ENCODE results near the gene RXFP2. TPM values are rescaled to one million over a fixed set of nuclear protein-coding genes. Genes with fewer than 3 reads are reported as not detected.

RXFP2 gene, protein sequence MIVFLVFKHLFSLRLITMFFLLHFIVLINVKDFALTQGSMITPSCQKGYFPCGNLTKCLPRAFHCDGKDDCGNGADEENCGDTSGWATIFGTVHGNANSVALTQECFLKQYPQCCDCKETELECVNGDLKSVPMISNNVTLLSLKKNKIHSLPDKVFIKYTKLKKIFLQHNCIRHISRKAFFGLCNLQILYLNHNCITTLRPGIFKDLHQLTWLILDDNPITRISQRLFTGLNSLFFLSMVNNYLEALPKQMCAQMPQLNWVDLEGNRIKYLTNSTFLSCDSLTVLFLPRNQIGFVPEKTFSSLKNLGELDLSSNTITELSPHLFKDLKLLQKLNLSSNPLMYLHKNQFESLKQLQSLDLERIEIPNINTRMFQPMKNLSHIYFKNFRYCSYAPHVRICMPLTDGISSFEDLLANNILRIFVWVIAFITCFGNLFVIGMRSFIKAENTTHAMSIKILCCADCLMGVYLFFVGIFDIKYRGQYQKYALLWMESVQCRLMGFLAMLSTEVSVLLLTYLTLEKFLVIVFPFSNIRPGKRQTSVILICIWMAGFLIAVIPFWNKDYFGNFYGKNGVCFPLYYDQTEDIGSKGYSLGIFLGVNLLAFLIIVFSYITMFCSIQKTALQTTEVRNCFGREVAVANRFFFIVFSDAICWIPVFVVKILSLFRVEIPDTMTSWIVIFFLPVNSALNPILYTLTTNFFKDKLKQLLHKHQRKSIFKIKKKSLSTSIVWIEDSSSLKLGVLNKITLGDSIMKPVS
- total RNA-seq (2014; rRNA removed; shearing (Covaris generic)), result 0.06 and 0.12 TPM in 2 replicates
- polyA plus RNA-seq (2014; cell fraction: nucleus; rRNA removed), result 0.02 TPM in 1 of 2 replicates, not detected in the other

DNA sequence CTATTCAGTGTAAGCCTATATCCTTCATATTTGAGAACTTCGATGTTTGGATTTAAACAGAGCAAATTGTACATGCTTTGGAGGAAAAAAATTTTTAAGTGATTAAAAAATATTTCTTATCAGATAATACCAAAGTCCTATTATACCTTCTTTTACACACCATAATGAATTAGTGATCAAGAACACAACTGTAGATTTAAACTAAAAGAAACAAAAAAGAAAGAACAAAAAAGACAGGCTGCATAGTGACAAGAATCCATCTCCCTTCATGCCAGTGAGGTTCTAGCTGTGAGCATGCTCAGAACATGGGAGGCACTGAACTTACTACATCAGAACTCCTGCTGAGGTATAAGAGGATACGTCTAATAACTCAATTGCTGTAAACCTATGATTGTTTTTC is at the start of gene RXFP2:
Gene RXFP2 (plus strand): TSS at position 301 of the 400 bp plus-strand sequence. CDS start 87 bp downstream, at position 388.
- no peak for DNase-seq (ENCODE audit: extremely low read depth, low read depth)

DNA sequence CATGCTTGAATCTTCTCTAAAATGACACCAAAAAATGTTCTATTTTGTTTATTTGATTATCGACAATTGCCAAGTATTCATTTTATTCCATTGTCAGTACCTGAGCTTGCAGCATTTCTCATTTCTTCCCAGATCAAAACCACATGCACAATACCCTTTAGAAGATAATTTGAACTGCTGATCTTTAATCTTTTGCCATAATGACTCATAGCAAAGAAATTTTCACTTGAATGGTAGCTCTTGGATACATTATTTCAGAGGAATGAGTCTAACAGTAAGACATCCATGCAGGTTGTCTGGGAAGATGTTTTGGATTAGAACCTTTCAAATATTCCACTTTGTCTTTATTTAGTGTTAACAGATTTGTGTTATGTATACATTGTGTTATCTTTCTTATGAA is 42.0 kb upstream of the RXFP2 start:
- no peak for DNase-seq (ENCODE audit: extremely low read depth, low read depth)

DNA sequence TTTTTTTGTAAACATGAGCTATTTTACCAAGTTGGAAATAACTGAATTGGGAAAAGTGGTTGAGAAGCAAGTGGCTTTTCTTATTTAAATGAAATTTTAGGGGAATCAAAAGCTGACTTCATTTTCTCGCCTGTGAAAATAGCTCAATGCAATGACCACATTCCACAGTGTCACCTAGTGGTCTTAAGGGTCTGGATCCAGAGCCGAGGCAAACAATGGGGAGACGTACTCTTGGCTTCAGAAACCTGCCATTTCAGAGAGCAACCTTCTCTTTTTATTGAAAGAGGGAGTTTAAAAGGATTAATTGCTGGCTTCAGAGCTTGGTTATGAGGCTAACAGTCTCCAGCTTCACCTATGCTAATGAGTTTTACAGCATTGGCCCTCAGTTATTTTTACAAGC is 39.7 kb upstream of the RXFP2 start:
- no peak for DNase-seq (ENCODE audit: extremely low read depth, low read depth)

DNA sequence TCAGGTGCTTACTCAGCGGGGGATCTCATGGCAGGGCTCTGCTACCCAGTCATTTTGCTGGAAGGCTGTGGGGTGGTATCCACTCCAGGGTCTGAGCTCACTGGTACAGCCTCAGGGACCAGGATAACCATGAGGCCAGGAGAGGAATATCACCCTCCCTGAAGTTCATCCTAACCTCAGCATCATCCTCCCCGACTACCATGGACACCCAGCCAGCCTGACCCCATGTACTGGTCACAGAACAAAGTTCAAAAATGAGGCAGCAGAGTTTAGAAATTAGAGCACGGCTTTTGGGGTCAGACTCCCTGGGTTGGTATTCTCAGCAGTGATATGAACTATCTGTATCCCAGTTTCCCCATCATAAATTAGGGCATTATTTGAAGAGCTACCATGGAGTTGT is 35.5 kb upstream of the RXFP2 start:
- DNase-seq (ENCODE audit: extremely low read depth, low read depth), result no peak

DNA sequence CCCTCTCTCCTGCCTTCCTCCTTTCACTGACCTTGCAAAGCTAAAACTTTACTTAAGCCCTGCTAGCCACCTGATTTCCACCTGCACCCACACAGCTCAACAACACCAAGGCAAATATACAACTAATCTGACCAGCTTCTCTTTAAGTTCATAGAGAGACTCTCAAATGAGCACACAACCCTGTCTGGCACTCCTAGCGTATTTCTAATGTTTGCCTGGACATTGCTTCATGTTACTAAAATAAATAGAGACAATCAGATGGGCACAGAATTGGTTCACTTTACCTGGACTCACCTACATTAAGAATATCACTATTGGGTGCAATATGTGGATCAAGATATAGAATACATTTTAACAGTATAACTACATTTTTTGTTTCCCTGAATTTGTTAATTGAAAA is 33.2 kb upstream of the RXFP2 start:
- DNase-seq (ENCODE audit: extremely low read depth, low read depth), result no peak

DNA sequence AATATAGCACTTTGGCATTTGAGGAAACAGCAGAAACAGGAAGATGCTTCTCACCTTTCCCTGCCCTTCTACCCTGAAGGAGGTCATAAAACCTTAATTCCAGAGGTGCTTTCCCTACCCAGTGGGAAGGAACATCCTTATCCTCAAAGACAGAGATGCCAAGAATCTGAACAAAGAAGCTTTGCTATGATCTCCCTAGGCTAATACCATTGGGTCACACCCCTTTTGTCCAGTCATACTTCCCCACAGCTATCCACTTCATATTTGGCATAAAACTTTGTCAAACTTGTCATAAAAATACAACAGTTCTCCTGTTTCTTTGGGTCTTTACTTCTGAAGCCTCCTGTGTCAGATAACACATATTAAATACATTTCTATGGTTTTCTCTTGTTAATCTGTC is 21.7 kb upstream of the RXFP2 start:
- no peak for DNase-seq (ENCODE audit: extremely low read depth, low read depth)

DNA sequence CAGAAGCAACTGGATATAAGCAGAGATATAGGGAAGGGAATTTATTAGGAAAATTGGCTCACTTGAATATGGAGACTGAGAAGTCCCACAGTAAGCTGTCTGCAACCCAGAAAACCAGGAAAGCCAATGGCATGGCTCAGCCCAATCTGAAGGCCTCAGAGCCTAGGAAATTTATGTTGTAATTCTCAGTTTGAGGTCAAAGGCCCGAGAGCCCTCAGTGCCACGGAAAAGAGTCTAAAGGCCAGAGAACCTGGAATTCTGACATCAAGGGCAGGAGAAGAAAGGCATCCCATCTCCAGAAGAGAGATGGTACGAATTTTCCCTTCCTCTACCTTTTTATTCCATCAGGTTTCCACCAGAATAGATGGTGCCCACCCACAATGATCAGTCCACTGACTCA is 20.1 kb upstream of the RXFP2 start:
- DNase-seq (ENCODE audit: extremely low read depth, low read depth), result no peak

DNA sequence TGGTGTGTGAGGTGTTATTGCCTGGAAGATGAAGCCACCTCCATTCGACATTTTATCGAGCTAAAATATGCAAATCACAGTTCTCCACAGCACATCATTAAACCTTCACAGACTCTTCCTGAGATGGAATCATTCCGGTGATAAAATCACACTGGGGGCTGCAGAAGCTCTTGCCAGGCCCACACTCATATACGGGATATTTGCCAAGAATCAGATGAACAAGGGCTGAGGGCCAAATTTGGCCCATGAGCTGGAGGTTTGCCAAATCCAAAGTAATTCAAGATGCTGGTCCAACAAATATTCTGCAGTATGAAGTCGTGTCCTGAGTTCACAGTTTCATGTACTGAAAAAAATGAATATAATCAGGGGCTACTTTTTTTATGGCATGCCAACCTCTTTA is 16.7 kb upstream of the RXFP2 start:
- DNase-seq (ENCODE audit: extremely low read depth, low read depth), result no peak

DNA sequence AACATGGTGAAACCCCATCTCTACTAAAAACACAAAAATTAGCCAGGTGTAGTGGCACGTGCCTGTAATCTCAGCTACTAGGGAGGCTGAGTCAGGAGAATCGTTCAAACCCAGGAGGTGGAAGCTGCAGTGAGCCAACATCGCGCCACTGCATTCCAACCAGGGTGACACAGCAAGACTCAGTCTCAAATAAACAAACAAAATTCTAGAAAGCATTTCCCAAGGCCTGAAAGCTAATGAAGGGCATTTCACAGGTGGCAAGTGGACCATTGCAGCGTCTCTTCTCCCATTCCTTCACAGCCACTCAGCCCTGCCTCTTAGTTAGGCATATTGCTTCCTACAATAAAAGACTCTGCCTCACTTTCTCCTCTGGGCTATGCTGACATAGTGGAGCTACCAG is 13.5 kb upstream of the RXFP2 start:
- DNase-seq (ENCODE audit: extremely low read depth, low read depth), result no peak

DNA sequence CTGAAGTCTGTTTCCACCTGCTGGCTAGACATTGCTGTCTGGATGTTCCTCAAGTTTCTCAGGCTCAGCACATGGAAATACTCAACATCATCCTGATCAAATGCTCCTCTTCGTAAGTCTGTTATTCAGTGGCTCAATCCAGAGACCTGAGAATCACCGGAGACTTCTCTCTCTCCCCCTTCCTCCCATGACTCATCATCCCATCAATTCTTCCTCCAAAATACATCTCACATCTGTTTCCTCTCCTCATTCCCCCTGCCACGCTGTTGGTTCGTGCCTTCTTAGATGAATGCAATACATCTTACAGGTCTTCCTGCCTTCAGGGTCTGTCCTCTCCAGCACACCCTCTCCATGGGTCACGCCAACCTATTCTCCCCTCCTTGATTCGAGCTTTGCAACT is 7.4 kb upstream of the RXFP2 start:
- no peak for DNase-seq (ENCODE audit: extremely low read depth, low read depth)

DNA sequence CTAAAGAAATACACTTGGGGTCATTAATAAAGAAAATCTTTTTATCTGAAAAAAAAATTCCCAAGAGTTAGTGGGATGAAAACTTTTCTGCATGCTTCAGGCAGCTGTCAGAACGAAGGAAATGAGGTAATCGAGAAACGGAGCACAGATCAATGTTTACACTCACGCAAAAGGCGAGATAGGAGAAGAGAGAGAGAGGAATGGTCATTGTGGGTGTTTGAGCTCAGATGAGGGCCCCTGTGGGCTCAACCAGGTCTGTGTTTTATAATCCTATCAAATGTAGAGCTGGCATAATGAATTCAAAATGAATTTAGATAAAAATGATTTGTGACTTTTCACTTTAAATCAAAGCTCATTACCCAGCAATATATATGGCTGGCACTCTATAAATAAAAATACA is 6.3 kb upstream of the RXFP2 start:
- no peak for DNase-seq (ENCODE audit: extremely low read depth, low read depth)

DNA sequence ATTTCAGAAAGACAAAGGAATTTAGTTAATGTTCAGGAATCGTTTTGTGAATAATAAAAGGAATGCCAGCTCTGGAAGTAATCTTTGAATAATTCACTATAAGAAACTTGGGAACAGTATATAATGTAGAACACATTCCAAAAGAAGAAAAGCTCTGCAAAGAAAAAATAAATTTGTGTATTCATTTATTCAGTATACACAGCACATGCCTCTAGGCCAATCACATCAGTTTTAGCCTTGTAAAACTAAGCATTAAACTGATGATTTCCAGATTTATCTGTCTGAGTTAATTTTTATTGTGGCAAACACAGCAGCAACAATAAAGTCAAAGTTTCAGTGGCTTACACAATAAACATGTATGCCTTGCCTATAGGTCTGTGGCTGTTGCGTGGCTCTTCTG is 5.7 kb upstream of the RXFP2 start:
- DNase-seq (ENCODE audit: extremely low read depth, low read depth), result no peak

DNA sequence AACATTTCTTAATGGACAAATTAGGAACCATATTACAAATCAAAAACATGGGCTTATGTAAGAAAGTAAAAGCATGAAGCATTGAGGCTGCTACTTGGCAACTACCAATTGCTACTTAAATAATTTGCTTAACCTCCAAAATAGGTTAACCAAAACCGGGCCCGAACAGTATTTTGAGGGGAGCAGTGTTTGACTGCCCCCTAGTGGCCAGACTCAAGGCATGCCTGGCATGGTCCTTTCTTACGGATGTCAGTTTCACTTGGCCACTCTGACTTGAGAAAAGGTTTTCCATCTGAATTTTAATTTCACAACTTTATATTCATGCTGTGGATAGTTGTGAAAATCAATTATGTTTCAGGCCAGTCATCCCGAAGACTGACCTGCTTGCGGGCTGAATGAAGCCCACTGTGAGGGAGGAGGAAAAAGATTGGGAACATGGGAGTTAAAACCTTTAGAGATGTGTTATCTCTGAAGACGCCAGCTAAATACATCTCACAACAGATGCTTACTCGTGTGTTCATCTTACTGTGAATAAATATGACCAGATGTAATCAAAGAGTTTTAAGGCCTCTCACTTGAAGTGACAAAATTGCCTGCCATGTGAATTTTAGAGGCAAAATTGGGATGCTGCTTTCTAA is 2.9 kb downstream of the RXFP2 start:
- DNase-seq (ENCODE audit: extremely low read depth, low read depth), result peak; percentile 46

DNA sequence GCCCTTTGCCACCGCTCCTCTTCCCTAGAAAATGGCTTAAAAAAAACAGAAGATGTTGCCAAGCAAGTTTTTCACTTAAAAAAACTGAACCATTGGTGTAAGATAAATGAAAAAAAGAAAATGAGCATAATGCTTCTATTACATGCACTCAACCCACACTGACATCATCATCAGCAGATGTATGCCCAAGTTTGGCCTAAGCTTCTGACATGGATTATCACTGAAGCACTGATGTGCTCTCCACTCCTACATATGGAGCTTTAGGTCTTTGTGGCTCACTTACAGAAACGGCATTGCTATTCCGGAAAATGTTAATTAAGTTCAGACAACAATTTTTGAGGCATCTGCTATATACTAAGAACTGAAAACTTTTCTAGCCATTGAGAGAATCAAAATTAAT is 8.0 kb downstream of the RXFP2 start:
- DNase-seq (ENCODE audit: extremely low read depth, low read depth), result no peak

DNA sequence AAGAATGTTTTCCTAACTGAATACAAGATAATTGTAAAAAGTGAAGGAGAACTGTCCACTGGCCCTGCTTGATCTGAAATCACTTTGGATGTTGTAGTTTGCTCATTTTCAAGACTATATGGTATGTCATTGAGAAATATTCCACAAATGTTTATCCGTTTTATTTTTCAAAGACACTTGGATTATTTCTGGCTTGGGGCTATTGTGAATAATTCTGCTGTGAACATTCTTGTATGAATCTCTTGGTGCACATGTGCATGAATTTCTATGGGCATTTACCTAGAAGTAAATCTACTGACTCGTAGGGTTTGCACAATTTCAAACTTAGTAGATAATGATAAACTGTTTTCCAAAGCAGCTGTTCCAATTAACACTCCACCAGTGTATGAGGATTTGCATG is 8.6 kb downstream of the RXFP2 start:
- DNase-seq (ENCODE audit: extremely low read depth, low read depth), result no peak

DNA sequence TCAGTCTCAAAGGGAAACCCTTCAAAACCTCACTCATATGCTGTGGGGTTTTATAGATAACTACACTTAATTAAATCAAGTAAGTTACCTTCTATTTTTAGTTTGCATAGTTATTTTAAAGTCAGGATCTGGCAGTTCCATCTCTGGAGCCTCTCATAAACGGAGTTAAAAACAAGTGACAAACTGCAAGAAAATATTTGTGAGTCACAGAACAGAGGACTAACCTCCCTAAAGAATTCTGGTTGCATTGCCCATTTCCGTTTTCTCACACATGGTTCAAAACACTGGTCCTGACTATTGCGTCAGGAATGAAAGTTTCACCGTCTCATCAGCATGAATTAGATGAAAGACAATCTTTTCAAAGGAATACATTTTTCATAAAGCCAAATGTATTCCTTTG is 10.6 kb downstream of the RXFP2 start:
- DNase-seq (ENCODE audit: extremely low read depth, low read depth), result no peak

DNA sequence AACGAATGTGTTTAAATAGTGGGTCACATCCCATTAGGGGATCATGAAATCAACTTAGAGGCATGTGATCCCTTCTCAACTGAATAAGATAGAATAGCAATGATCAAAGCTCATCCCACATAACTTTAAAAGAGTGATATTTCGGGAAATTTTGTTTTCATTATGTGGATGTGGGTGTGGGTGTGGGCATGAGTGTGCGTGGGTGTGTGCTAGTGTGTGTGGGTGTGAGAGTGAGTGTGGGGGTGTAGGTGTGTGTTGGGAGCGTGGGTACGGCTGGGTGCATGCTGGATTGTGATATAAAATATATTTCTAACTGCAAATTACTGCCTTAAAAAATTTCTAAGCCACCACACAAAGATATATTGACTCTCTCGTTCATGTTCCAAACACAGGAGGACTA is 15.9 kb downstream of the RXFP2 start:
- no peak for DNase-seq (ENCODE audit: extremely low read depth, low read depth)

DNA sequence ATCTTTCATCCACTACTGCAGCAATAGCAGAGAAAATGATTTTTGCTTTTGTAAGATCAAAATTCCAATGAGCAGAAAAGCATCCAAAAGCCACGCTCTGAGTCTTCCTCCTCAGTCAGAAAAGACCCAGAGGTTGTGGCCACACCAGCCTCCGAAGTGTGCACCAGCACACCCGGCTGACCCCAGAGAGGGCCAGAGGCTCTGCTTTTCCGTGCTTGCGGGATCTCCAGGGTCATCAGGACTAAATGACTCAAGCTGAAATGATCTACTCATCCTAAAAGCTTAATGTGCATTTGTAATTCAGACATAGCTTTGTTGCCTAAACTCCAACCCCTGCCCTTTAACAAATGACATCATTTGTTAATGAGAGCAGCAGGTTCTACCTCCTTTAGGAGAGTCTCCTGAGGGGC is 16.5 kb downstream of the RXFP2 start:
- DNase-seq (ENCODE audit: extremely low read depth, low read depth), result no peak

DNA sequence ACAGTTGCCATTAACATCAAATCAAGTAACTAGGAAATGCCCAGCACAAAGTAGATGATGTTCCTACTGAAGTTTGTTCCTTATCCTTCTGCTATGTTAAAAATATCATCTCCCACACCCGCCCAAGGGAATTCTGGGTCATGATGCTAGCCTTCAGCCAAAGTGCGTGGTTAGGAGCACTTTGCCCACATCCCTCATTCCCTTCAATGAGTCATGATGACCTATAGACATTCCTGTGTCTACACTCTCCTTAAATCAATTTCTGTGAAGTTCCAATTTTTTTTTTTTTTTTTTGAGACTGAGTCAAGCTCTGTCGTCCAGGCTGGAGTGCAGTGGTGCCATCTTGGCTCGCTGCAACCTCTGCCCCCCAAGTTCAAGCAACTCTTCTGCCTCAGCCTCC is 17.0 kb downstream of the RXFP2 start:
- no peak for DNase-seq (ENCODE audit: extremely low read depth, low read depth)

DNA sequence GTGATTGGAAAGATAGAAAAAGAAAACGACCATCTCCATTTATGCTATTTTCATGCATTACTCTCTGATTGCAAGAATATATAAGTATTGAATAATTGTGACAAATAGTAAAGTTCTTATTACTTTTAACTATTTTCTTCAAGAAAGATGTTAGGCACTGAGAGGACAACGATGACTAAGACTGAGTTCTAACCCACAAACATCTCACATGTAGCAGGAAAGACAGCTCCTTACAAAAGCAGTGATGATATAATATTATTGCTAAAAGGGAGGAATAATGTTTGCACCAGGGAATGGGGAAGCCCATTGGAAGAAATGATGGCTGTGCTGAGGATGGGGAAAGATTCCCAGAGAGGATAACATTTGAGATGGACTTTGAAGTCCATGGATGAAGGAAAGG is 22.6 kb downstream of the RXFP2 start:
- DNase-seq (ENCODE audit: extremely low read depth, low read depth), result no peak

DNA sequence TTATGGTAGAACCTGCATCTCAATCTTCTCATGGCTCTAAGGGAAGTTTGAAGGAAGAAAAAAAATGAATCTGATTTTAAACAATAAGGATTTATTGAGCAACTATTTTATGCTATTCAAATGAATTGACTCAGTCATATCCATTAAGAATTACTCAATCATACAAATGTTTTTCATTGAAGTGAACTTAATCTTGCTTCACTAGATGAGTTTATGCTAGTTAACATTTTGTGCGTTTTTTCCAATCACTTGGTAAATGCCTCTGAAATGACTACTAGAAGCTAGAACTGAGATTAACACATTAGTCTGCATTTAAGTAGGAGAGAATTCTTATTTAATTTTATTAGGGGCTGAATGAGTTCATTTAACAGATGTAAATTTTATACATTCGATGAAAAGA is 25.2 kb downstream of the RXFP2 start:
- no peak for DNase-seq (ENCODE audit: extremely low read depth, low read depth)

All from NCI-H460 (cell line).